Smooth muscle cell (in vitro differentiated cells): ENCODE data around the gene MAD2L1. TPM values are rescaled to one million over a fixed set of nuclear protein-coding genes. Genes with fewer than 3 reads are reported as not detected.
"Not testable (repeated sequence)": the region's sequence is repeated elsewhere in the genome, so short reads cannot be mapped to it uniquely, and the experiment has no call there.

Experiments
- DNase-seq: peaks from one replicate; lab custom pipeline; 2025; ENCODE audit not compliant: unreplicated experiment; lab: John Stamatoyannopoulos, UW
- H2AFZ ChIP-seq: fragments of 200-600 bp; sonication (generic); 2 replicates; pipeline ENCODE4 v1.6.0; 2016; ENCODE audit warnings: antibody characterized with exemption, low read depth, mild to moderate bottlenecking
- H3F3A ChIP-seq: fragments of 200-600 bp; sonication (generic); 2 replicates; pipeline ENCODE4 v1.6.0; 2017; ENCODE audit warnings: antibody characterized with exemption, low read depth
- H3K27ac ChIP-seq: fragments of 200-600 bp; sonication (generic); 2 replicates; pipeline ENCODE4 v1.5.1; 2016; ENCODE audit warnings: low read depth, mild to moderate bottlenecking
- H3K27me3 ChIP-seq: fragments of 200-600 bp; sonication (generic); 2 replicates; pipeline ENCODE4 v1.6.1; 2016; ENCODE audit warnings: low read depth, mild to moderate bottlenecking
- H3K36me3 ChIP-seq: fragments of 200-600 bp; sonication (generic); 2 replicates; pipeline ENCODE4 v1.5.1; 2016; ENCODE audit warnings: low read depth
- H3K4me1 ChIP-seq: fragments of 200-600 bp; sonication (generic); 2 replicates; pipeline ENCODE4 v1.5.1; 2016; ENCODE audit warnings: low read depth
- H3K4me2 ChIP-seq: fragments of 200-600 bp; sonication (generic); 2 replicates; pipeline ENCODE4 v1.6.0; 2016; ENCODE audit warnings: mild to moderate bottlenecking
- H3K4me3 ChIP-seq: fragments of 200-600 bp; sonication (generic); 2 replicates; pipeline ENCODE4 v1.5.1; 2016; ENCODE audit warnings: mild to moderate bottlenecking
- H3K79me2 ChIP-seq: fragments of 200-600 bp; sonication (generic); 2 replicates; pipeline ENCODE4 v1.6.0; 2016; ENCODE audit warnings: low read depth, mild to moderate bottlenecking
- H3K9ac ChIP-seq: fragments of 200-600 bp; sonication (generic); 2 replicates; pipeline ENCODE4 v1.6.0; 2016; ENCODE audit warnings: low read depth
- H3K9me3 ChIP-seq: fragments of 200-600 bp; sonication (generic); replicated peaks from 2 replicates; pipeline ENCODE4 v1.5.1; 2016; ENCODE audit warnings: low read depth
- H4K20me1 ChIP-seq: fragments of 200-600 bp; sonication (generic); 2 replicates; pipeline ENCODE4 v1.6.0; 2016; ENCODE audit warnings: low read depth
- CTCF ChIP-seq: fragments of 200-600 bp; sonication (generic); IDR thresholded peaks from 2 replicates; pipeline ENCODE4 v1.5.1; 2017; ENCODE audit warnings: borderline replicate concordance, mild to moderate bottlenecking, antibody characterized with exemption; ENCODE audit not compliant: insufficient read depth, poor library complexity, severe bottlenecking
- WGBS: methylation state at CpG from one replicate; pipeline ENCODE4 v1.1.7; 2016; ENCODE audit warnings: low lambda C conversion rate; 5-methylcytosine and 5-hydroxymethylcytosine counted together
- polyA plus RNA-seq: library from polyadenylated mRNA; unstranded; fragments of >200 nt; fragmentation: Nextera tagmentation; extraction: Ambion mirVana; gene quantifications from 2 replicates; pipeline ENCODE4 v1.2.1, GENCODE V29; 2016
- total RNA-seq: library from RNA; depleted of rRNA; stranded (reverse); fragments of >200 nt; gene quantifications from 2 replicates; pipeline ENCODE4 v1.2.3, GENCODE V29; 2014

The MAD2L1 gene
- total and polyA plus RNA-seq, 2 experiments from 2014 or later: 19.1 to 19.3 TPM

GRCh38 chr4:120070196-120070595 lies 3.5 kb upstream of the MAD2L1 start:
- no peak overlapping the region for H3K4me3 ChIP-seq
- no peak for DNase-seq
- no peak overlapping the region for H2AFZ ChIP-seq

GRCh38 chr4:120065974-120066516 lies 603 bp downstream of the MAD2L1 start:
- Histone ChIP-seq H3K9me3 (no peaks in the 10 kb centered on the region), H3F3A (no peaks in the 10 kb centered on the region), H2AFZ (peak overlapping the region; percentile 90), H3K79me2 (peaks cover 35% of the 10 kb centered on the region), H3K27ac (peak overlapping the region; percentile 86), H4K20me1 (no peaks in the 10 kb centered on the region), H3K4me2 (peak overlapping the region; percentile 89), H3K27me3 (no peaks in the 10 kb centered on the region), H3K36me3 (no peaks in the 10 kb centered on the region), H3K4me3 (peak overlapping the region; percentile 68), H3K9ac (peak overlapping the region; percentile 74), H3K4me1 (peaks cover 17% of the 10 kb centered on the region)
- no peak for DNase-seq
- WGBS: 1% methylated on average over 15 of the region's 15 CpGs
- no peak for TF ChIP-seq CTCF

More at GRCh38 chr4:120070196-120070595, 3.5 kb upstream of the MAD2L1 start:
- Histone ChIP-seq H3K27ac (no peak overlapping the region), H3K9me3 (no peaks in the 10 kb centered on the region), H3F3A (no peaks in the 10 kb centered on the region), H3K79me2 (peaks cover 10% of the 10 kb centered on the region), H3K9ac (no peak overlapping the region), H3K4me2 (no peak overlapping the region), H3K27me3 (no peaks in the 10 kb centered on the region), H3K36me3 (no peaks in the 10 kb centered on the region), H3K4me1 (peaks cover 10% of the 10 kb centered on the region), H4K20me1 (no peaks in the 10 kb centered on the region)
- WGBS: 49% methylated on average over 2 of the region's 2 CpGs
- TF ChIP-seq CTCF: no peak

GRCh38 chr4:120064887-120065286 lies 1.8 kb downstream of the MAD2L1 start:
- no peaks in the 10 kb centered on the region for H3K27me3 ChIP-seq
- H3K36me3 ChIP-seq: no peaks in the 10 kb centered on the region
- no peaks in the 10 kb centered on the region for H3K9me3 ChIP-seq
- H3K4me3 ChIP-seq: peak overlapping the region; percentile 68
- no peaks in the 10 kb centered on the region for H3F3A ChIP-seq
- H3K4me2 ChIP-seq: peak overlapping the region; percentile 89
- H3K27ac ChIP-seq: no peak overlapping the region
- no peak overlapping the region for H2AFZ ChIP-seq
- H4K20me1 ChIP-seq: no peaks in the 10 kb centered on the region
- WGBS: 64% methylated on average over 5 of the region's 5 CpGs
- H3K79me2 ChIP-seq: peaks cover 35% of the 10 kb centered on the region
- H3K4me1 ChIP-seq: peaks cover 16% of the 10 kb centered on the region
- DNase-seq: no peak
- TF ChIP-seq CTCF: no peak
- no peak overlapping the region for H3K9ac ChIP-seq

GRCh38 chr4:120063711-120064110 lies 2.9 kb downstream of the MAD2L1 start:
- not testable (repeated sequence) for H2AFZ ChIP-seq, H3K27me3 ChIP-seq, H4K20me1 ChIP-seq, H3K9me3 ChIP-seq, H3F3A ChIP-seq, H3K27ac ChIP-seq, DNase-seq, H3K9ac ChIP-seq, H3K4me3 ChIP-seq, H3K4me2 ChIP-seq, H3K36me3 ChIP-seq
- WGBS: 82% methylated on average over 9 of the region's 9 CpGs
- Histone ChIP-seq H3K79me2 (peaks cover 35% of the 10 kb centered on the region), H3K4me1 (peaks cover 15% of the 10 kb centered on the region)
